ENCODE results near the gene LSM3. TPM values are rescaled to one million over a fixed set of nuclear protein-coding genes. Genes with fewer than 3 reads are reported as not detected.

The LSM3 gene
- total RNA-seq, 1 experiment from 2014 or later, result 17.7 TPM

- DNase-seq, result no peak
- Mint-ChIP-seq H3K36me3 (ENCODE audit: insufficient read depth, unreplicated experiment) (no peaks in the 10 kb centered on the region), H3K4me3 (ENCODE audit: low read depth, unreplicated experiment) (no peak overlapping the region), H3K27me3 (ENCODE audit: unreplicated experiment) (no peaks in the 10 kb centered on the region), H3K4me1 (ENCODE audit: low read depth, unreplicated experiment) (peaks cover 7% of the 10 kb centered on the region), H3K9me3 (ENCODE audit: low read depth, unreplicated experiment) (peaks cover 6% of the 10 kb centered on the region), H3K27ac (ENCODE audit: unreplicated experiment) (no peak overlapping the region)
- BruUV-seq (replicated peaks), result no TSS peak
- TF ChIP-seq CTCF (IDR thresholded peaks at IDR 0.05; ENCODE audit: unreplicated experiment), result no peak
- CTCF ChIA-PET, result no interaction called here
- intact Hi-C loops (cut with micrococcal nuclease; ENCODE audit: unreplicated experiment), result no loop called here
Measured at GRCh38 chr3:14218355-14218754, 39.7 kb downstream of the LSM3 start.

- no peak for DNase-seq
- TF ChIP-seq CTCF (IDR thresholded peaks at IDR 0.05; ENCODE audit: unreplicated experiment), result no peak
- CTCF ChIA-PET, result no interaction called here
- Mint-ChIP-seq H3K4me1 (ENCODE audit: low read depth, unreplicated experiment) (peaks cover 26% of the 10 kb centered on the region), H3K4me3 (ENCODE audit: low read depth, unreplicated experiment) (no peak overlapping the region), H3K27ac (ENCODE audit: unreplicated experiment) (no peak overlapping the region), H3K36me3 (ENCODE audit: insufficient read depth, unreplicated experiment) (no peaks in the 10 kb centered on the region), H3K27me3 (ENCODE audit: unreplicated experiment) (no peaks in the 10 kb centered on the region), H3K9me3 (ENCODE audit: low read depth, unreplicated experiment) (peaks cover 6% of the 10 kb centered on the region)
- intact Hi-C loops (cut with micrococcal nuclease; ENCODE audit: unreplicated experiment), result no loop called here
- no TSS peak for BruUV-seq (replicated peaks)
Measured at GRCh38 chr3:14220933-14221332, 42.3 kb downstream of the LSM3 start.

- DNase-seq, result no peak
- no peak overlapping the region for H3K4me3 Mint-ChIP-seq (ENCODE audit: low read depth, unreplicated experiment)
- no peak overlapping the region for H3K27ac Mint-ChIP-seq (ENCODE audit: unreplicated experiment)
- intact Hi-C loops (cut with micrococcal nuclease; ENCODE audit: unreplicated experiment), result no loop called here
- H3K9me3 Mint-ChIP-seq (ENCODE audit: low read depth, unreplicated experiment), result peaks cover 6% of the 10 kb centered on the region
- TF ChIP-seq CTCF (IDR thresholded peaks at IDR 0.05; ENCODE audit: unreplicated experiment), result no peak
- H3K36me3 Mint-ChIP-seq (ENCODE audit: insufficient read depth, unreplicated experiment), result no peaks in the 10 kb centered on the region
- CTCF ChIA-PET, result interaction anchor here (0.8 kb wide), 1 partner anchor 1029 kb away, joined by 3 read pairs; no protein-coding TSS in a partner anchor
- BruUV-seq (replicated peaks), result no TSS peak
- H3K27me3 Mint-ChIP-seq (ENCODE audit: unreplicated experiment), result no peaks in the 10 kb centered on the region
- H3K4me1 Mint-ChIP-seq (ENCODE audit: low read depth, unreplicated experiment), result peaks cover 33% of the 10 kb centered on the region
Measured at GRCh38 chr3:14221902-14222301, 43.3 kb downstream of the LSM3 start.

- Mint-ChIP-seq H3K4me1 (ENCODE audit: low read depth, unreplicated experiment) (peaks cover 38% of the 10 kb centered on the region), H3K36me3 (ENCODE audit: insufficient read depth, unreplicated experiment) (no peaks in the 10 kb centered on the region), H3K9me3 (ENCODE audit: low read depth, unreplicated experiment) (peaks cover 6% of the 10 kb centered on the region), H3K4me3 (ENCODE audit: low read depth, unreplicated experiment) (no peak overlapping the region), H3K27ac (ENCODE audit: unreplicated experiment) (no peak overlapping the region), H3K27me3 (ENCODE audit: unreplicated experiment) (no peaks in the 10 kb centered on the region)
- TF ChIP-seq CTCF (IDR thresholded peaks at IDR 0.05; ENCODE audit: unreplicated experiment), result no peak
- no peak for DNase-seq
- intact Hi-C loops (cut with micrococcal nuclease; ENCODE audit: unreplicated experiment), result no loop called here
- CTCF ChIA-PET, result interaction anchor here (0.8 kb wide), 1 partner anchor 1029 kb away, joined by 3 read pairs; no protein-coding TSS in a partner anchor
- BruUV-seq (replicated peaks), result no TSS peak
Measured at GRCh38 chr3:14222457-14222856, 43.8 kb downstream of the LSM3 start.

All from Calu3 (cell line).